ENCODE data around the gene MEF2D.

The MEF2D gene

GRCh38 chr1:156493742-156494141 is 6.8 kb downstream of the MEF2D start:
- Histone ChIP-seq H3K27ac (ENCODE audit: poor library complexity, severe bottlenecking) (no peak overlapping the region), H3K36me3 (ENCODE audit: low read depth) (peaks cover 7% of the 10 kb centered on the region; the same call in 1 of the 2 replicates), H3K4me3 (ENCODE audit: severe bottlenecking) (no peak overlapping the region), H3K4me1 (ENCODE audit: insufficient read depth, poor library complexity, severe bottlenecking) (peaks cover 35% of the 10 kb centered on the region), H3K9me3 (ENCODE audit: severe bottlenecking) (no peaks in the 10 kb centered on the region), H3K27me3 (ENCODE audit: insufficient read depth, poor library complexity, severe bottlenecking) (no peaks in the 10 kb centered on the region)
- ATAC-seq (ENCODE audit: low read depth), result no peak
- DNase-seq (ENCODE audit: low spot score), result no peak
- no peak for TF ChIP-seq CTCF (IDR thresholded peaks at IDR 0.05; ENCODE audit: poor library complexity, severe bottlenecking)

- H3K4me1 ChIP-seq (ENCODE audit: insufficient read depth, poor library complexity, severe bottlenecking), result peaks cover 32% of the 10 kb centered on the region
- DNase-seq (ENCODE audit: low spot score) (no peak), ATAC-seq (ENCODE audit: low read depth) (no peak)
- H3K4me3 ChIP-seq (ENCODE audit: severe bottlenecking), result no peak overlapping the region
- no peak overlapping the region for H3K27ac ChIP-seq (ENCODE audit: poor library complexity, severe bottlenecking)
- H3K27me3 ChIP-seq (ENCODE audit: insufficient read depth, poor library complexity, severe bottlenecking), result no peaks in the 10 kb centered on the region
- peaks cover 11% of the 10 kb centered on the region; the same call in 1 of the 2 replicates for H3K36me3 ChIP-seq (ENCODE audit: low read depth)
- no peak for TF ChIP-seq CTCF (IDR thresholded peaks at IDR 0.05; ENCODE audit: poor library complexity, severe bottlenecking)
- H3K9me3 ChIP-seq (ENCODE audit: severe bottlenecking), result no peaks in the 10 kb centered on the region
These were observed 7.4 kb downstream of the MEF2D start for GRCh38 chr1:156493154-156493631.

GRCh38 chr1:156492591-156493080 is 7.9 kb downstream of the MEF2D start:
- Histone ChIP-seq H3K9me3 (ENCODE audit: severe bottlenecking) (no peaks in the 10 kb centered on the region), H3K27ac (ENCODE audit: poor library complexity, severe bottlenecking) (no peak overlapping the region), H3K27me3 (ENCODE audit: insufficient read depth, poor library complexity, severe bottlenecking) (no peaks in the 10 kb centered on the region), H3K36me3 (ENCODE audit: low read depth) (peaks cover 10% of the 10 kb centered on the region; the same call in 1 of the 2 replicates), H3K4me1 (ENCODE audit: insufficient read depth, poor library complexity, severe bottlenecking) (peaks cover 31% of the 10 kb centered on the region), H3K4me3 (ENCODE audit: severe bottlenecking) (no peak overlapping the region)
- no peak for TF ChIP-seq CTCF (IDR thresholded peaks at IDR 0.05; ENCODE audit: poor library complexity, severe bottlenecking)
- DNase-seq (ENCODE audit: low spot score), result no peak
- no peak for ATAC-seq (ENCODE audit: low read depth)

GRCh38 chr1:156492013-156492590 is 8.5 kb downstream of the MEF2D start:
- DNase-seq (ENCODE audit: low spot score) (peak; percentile 27), ATAC-seq (ENCODE audit: low read depth) (no peak)
- H3K27me3 ChIP-seq (ENCODE audit: insufficient read depth, poor library complexity, severe bottlenecking), result no peaks in the 10 kb centered on the region
- H3K4me1 ChIP-seq (ENCODE audit: insufficient read depth, poor library complexity, severe bottlenecking), result peaks cover 26% of the 10 kb centered on the region
- peaks cover 6% of the 10 kb centered on the region; the same call in 1 of the 2 replicates for H3K36me3 ChIP-seq (ENCODE audit: low read depth)
- no peaks in the 10 kb centered on the region for H3K9me3 ChIP-seq (ENCODE audit: severe bottlenecking)
- TF ChIP-seq CTCF (IDR thresholded peaks at IDR 0.05; ENCODE audit: poor library complexity, severe bottlenecking), result no peak
- H3K27ac ChIP-seq (ENCODE audit: poor library complexity, severe bottlenecking), result no peak overlapping the region
- no peak overlapping the region for H3K4me3 ChIP-seq (ENCODE audit: severe bottlenecking)
